ENCODE data around the gene LPIN3. TPM values are rescaled to one million over a fixed set of nuclear protein-coding genes. Genes with fewer than 3 reads are reported as not detected.
"Not testable (repeated sequence)": the region's sequence is repeated elsewhere in the genome, so short reads cannot be mapped to it uniquely, and the experiment has no call there.

Gene LPIN3
- not detected for polyA plus RNA-seq

DNA sequence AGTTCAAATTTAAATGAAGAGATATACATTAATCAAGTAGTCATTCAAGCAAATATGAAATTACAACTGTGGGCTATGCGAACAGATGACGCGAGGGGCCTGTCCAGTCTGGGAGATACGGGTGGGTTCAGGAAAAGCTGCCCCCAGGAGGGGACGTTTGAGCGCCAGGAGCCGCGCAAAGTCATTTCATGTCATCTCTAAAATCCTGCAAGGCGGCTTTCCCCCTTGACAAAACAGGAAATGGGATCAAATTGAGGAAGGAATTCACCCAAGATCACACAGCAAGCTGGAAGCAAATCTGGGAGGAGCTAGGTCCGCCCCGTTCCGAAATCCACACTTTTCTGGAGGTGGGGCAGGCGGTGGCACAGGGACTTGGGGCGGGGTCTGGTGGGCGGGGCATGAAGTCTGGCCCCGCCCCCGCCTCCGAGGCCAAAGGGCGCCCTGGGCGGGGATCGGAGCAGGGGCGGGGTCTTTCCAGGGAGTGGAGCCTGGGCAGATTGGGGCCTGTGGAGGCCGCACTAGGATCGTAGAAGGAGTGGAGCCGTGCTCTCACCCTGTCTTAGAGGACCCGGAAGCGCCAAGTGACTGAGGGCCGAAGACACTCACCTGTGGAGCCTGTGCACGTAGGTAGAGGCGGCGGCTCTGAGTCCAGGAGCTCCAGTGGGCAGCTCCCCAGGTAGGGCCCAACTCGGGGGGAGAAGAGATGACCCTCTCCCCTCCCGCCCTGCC is at the start of gene LPIN3:
LPIN3 (plus strand) TSS at position 495 of the 729 bp plus-strand sequence. CDS start 4,983 bp downstream, outside the sequence.
- Mint-ChIP-seq H3K4me3 (peak within 1 kb of the TSS; percentile 73 to 92 (median 83)), H3K9me3 (no peaks in the 10 kb centered on the region), H3K27me3 (peaks cover 17% of the 10 kb centered on the region), H3K4me1 (peaks cover 5 to 10% (median 5%) of the 10 kb centered on the region in 3 donors), H3K36me3 (no peaks in the 10 kb centered on the region), H3K27ac (peak within 1 kb of the TSS in 2 of 3 donors; percentile 14 to 95)

DNA sequence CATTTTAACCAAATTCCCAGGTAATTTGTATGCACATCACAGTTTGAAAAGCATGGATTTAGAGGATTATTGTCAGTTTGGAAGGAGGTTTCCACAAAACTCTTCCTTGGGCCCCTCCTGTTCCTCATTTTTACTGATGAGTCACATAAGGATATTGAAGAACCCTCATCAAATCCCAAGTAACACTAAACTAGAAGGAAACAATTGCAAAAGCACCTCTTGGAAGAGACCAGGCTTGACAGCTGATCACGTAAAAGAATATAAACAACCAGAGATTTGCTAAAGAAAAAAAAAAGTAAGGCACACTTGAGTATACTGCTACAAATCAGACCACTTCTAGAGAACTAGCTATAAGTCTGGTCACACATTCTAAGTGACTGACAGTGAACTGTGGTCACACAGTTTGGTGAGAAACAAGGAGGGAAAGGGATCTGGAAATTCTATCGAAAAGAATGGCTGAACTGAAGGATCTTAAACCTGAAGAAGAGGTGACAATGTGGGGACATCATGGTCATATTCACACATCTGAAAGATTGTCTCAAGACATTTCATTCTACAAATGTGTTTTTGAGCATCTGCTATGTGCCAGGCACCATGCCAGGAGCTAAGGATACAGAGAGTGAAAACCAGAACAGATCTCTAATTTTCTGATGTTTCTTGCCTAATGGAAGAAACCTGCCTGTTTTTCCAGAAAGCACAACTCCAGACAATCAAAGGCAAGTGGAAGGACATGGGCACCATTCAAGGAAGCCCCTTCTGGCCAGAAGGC is 47.2 kb upstream of the LPIN3 start:
- Mint-ChIP-seq H3K27me3 (no peaks in the 10 kb centered on the region), H3K27ac (no peak overlapping the region), H3K9me3 (no peaks in the 10 kb centered on the region), H3K4me3 (no peak overlapping the region), H3K36me3 (peaks cover 2% of the 10 kb centered on the region), H3K4me1 (peaks cover 0 to 2% (median 0%) of the 10 kb centered on the region in 3 donors)

DNA sequence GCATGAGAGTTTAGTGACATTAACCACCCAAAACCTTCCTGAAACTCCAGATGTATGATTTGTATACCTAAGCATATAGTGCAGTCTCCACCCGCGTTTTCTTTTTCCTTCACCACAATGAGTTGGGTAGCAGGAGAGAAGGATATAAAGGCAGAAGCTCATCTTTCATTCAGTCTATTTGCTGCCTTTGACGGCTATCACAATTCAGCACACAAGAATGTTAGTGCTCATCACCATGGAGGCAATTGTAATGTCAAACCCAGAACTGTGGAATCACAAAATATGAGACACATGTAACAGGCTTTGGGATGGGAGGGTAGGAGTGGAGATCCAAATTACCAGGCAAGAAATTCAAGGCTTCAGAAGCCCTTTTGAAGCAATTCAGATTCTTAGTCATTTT is 40.7 kb upstream of the LPIN3 start:
- H3K4me1 Mint-ChIP-seq: peaks cover 0 to 3% (median 2%) of the 10 kb centered on the region in 3 donors
- H3K27ac Mint-ChIP-seq: no peak overlapping the region
- no peak overlapping the region for H3K4me3 Mint-ChIP-seq
- H3K36me3 Mint-ChIP-seq: peaks cover 2% of the 10 kb centered on the region
- H3K9me3 Mint-ChIP-seq: no peaks in the 10 kb centered on the region
- H3K27me3 Mint-ChIP-seq: no peaks in the 10 kb centered on the region

GRCh38 chr20:41300383-41300782 is 40.2 kb upstream of the LPIN3 start:
- Mint-ChIP-seq H3K36me3 (peaks cover 2% of the 10 kb centered on the region), H3K27ac (no peak overlapping the region), H3K9me3 (no peaks in the 10 kb centered on the region), H3K27me3 (no peaks in the 10 kb centered on the region), H3K4me1 (peaks cover 0 to 4% (median 3%) of the 10 kb centered on the region in 3 donors), H3K4me3 (no peak overlapping the region)

- Mint-ChIP-seq H3K36me3 (peaks cover 2% of the 10 kb centered on the region), H3K4me1 (peaks cover under 1 to 4% (median 3%) of the 10 kb centered on the region in 3 donors), H3K4me3 (no peak overlapping the region), H3K27ac (no peak overlapping the region), H3K27me3 (no peaks in the 10 kb centered on the region), H3K9me3 (no peaks in the 10 kb centered on the region)
Observed at GRCh38 chr20:41300886-41301285, 39.7 kb upstream of the LPIN3 start.

GRCh38 chr20:41304002-41304401 is 36.6 kb upstream of the LPIN3 start:
- Mint-ChIP-seq H3K4me3 (no peak overlapping the region), H3K4me1 (peaks cover 13 to 16% (median 15%) of the 10 kb centered on the region in 3 donors), H3K9me3 (no peaks in the 10 kb centered on the region), H3K27me3 (no peaks in the 10 kb centered on the region), H3K36me3 (no peaks in the 10 kb centered on the region), H3K27ac (no peak overlapping the region)

DNA sequence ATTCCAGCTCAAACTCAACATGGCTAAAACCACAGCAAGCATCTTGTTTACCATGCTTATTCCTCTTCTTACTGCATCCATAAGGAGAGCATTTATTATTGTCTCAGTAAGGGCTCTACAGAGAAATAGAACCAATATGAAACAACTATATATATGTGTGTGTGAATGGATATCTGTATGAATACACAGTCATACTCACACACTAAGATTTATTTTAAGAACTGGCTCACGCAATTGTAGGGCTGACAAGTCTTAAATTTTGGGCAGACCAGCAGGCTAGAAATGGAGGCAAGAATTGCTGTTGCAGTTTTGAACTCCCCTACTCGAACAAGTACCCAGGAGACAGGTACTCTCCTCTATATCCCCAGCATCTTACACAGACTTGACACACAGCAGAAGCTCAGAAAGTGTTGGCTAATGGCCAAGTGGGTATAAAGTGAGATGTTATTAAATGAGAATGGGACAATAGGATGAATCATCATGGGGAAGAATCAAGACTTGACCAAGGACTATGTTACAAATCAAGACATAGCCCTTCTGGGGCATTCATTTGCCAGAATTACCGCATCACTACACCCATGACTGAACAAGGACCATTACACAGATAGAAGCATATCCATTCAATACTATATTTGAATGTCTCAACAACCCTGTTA is 36.1 kb upstream of the LPIN3 start:
- H3K4me3 Mint-ChIP-seq: no peak overlapping the region
- no peak overlapping the region for H3K27ac Mint-ChIP-seq
- no peaks in the 10 kb centered on the region for H3K36me3 Mint-ChIP-seq
- H3K4me1 Mint-ChIP-seq: peaks cover 13 to 16% (median 15%) of the 10 kb centered on the region in 3 donors
- H3K9me3 Mint-ChIP-seq: no peaks in the 10 kb centered on the region
- no peaks in the 10 kb centered on the region for H3K27me3 Mint-ChIP-seq

DNA sequence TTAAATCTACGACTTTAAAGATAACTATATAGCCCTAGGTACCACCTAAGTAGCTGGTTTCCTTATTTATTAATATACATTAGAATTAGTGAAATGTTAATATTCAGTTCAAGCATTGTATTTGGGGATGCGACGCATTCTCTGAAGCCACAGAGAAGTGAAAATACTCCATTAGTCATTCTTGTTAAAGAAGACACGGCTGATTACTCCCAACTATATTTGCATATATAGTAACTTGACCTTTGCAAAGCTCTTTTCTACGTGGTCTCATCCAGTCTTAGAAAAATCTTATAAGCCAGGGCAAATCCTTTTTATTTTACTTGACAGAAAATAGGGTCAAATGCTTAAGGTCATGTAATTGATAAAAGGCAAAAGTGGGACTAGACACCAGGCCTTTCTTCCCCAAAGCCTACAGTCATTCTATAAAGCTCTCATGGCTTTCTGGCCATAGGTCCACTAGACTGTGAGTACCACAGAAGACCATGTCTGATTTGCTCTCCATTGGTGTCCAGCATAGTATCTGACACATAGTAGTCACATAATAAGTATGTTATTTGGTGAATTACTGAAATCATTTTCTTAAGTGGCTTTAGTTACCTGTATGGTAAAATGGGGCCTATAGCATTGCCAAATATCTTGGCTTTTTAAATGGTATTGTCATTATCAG is 34.4 kb upstream of the LPIN3 start:
- peaks cover 13 to 16% (median 15%) of the 10 kb centered on the region in 3 donors for H3K4me1 Mint-ChIP-seq
- peak overlapping the region in 2 of 4 donors; percentile 43 to 60 for H3K4me3 Mint-ChIP-seq

GRCh38 chr20:41307021-41307420 is 33.6 kb upstream of the LPIN3 start:
- Mint-ChIP-seq H3K4me1 (peaks cover 13 to 16% (median 15%) of the 10 kb centered on the region in 3 donors), H3K4me3 (no peak overlapping the region)

More for the DNA sequence above, 34.4 kb upstream of the LPIN3 start:
- H3K27ac Mint-ChIP-seq: no peak overlapping the region
- H3K9me3 Mint-ChIP-seq: no peaks in the 10 kb centered on the region
- no peaks in the 10 kb centered on the region for H3K27me3 Mint-ChIP-seq
- H3K36me3 Mint-ChIP-seq: no peaks in the 10 kb centered on the region

GRCh38 chr20:41308290-41308711 is 32.3 kb upstream of the LPIN3 start:
- no peak overlapping the region for H3K27ac Mint-ChIP-seq
- peaks cover 13 to 16% (median 15%) of the 10 kb centered on the region in 3 donors for H3K4me1 Mint-ChIP-seq
- H3K4me3 Mint-ChIP-seq: no peak overlapping the region
- H3K36me3 Mint-ChIP-seq: no peaks in the 10 kb centered on the region
- no peaks in the 10 kb centered on the region for H3K9me3 Mint-ChIP-seq
- H3K27me3 Mint-ChIP-seq: no peaks in the 10 kb centered on the region

More at GRCh38 chr20:41307021-41307420, 33.6 kb upstream of the LPIN3 start:
- no peaks in the 10 kb centered on the region for H3K36me3 Mint-ChIP-seq
- no peak overlapping the region for H3K27ac Mint-ChIP-seq
- no peaks in the 10 kb centered on the region for H3K9me3 Mint-ChIP-seq
- no peaks in the 10 kb centered on the region for H3K27me3 Mint-ChIP-seq

- H3K4me1 Mint-ChIP-seq: peaks cover 13 to 16% (median 15%) of the 10 kb centered on the region in 3 donors
- H3K4me3 Mint-ChIP-seq: no peak overlapping the region
- H3K36me3 Mint-ChIP-seq: no peaks in the 10 kb centered on the region
- no peaks in the 10 kb centered on the region for H3K9me3 Mint-ChIP-seq
- H3K27me3 Mint-ChIP-seq: no peaks in the 10 kb centered on the region
- H3K27ac Mint-ChIP-seq: no peak overlapping the region
Observed at GRCh38 chr20:41308726-41309413, 31.8 kb upstream of the LPIN3 start.

DNA sequence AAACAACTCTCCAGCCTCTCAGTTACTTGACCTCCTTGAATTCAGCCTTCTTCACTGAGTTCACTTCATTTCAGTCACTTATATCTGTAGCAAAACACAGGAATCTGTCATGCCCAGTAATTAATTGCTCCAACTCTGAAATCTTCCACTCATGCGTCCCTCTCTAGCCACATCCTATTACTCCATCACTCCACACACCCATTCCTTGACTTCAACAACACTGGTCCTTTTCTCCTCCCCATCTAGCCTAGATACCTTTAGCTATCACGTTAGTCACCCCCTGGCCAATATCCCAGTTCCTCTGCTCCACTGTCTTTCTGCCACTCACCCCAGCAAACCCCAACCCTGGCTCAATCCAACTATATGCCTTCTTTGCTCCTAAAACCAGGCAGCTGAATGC is 30.8 kb upstream of the LPIN3 start:
- H3K4me3 Mint-ChIP-seq: no peak overlapping the region
- H3K4me1 Mint-ChIP-seq: peaks cover 11 to 18% (median 15%) of the 10 kb centered on the region in 3 donors
- H3K27ac Mint-ChIP-seq: no peak overlapping the region
- H3K36me3 Mint-ChIP-seq: no peaks in the 10 kb centered on the region
- H3K9me3 Mint-ChIP-seq: no peaks in the 10 kb centered on the region
- no peaks in the 10 kb centered on the region for H3K27me3 Mint-ChIP-seq

GRCh38 chr20:41312009-41312408 is 28.6 kb upstream of the LPIN3 start:
- not testable (repeated sequence) for H3K4me3 Mint-ChIP-seq, H3K36me3 Mint-ChIP-seq, H3K27ac Mint-ChIP-seq, H3K9me3 Mint-ChIP-seq, H3K27me3 Mint-ChIP-seq
- peaks cover 7 to 22% (median 15%) of the 10 kb centered on the region in 3 donors for H3K4me1 Mint-ChIP-seq

GRCh38 chr20:41314386-41314785 is 26.2 kb upstream of the LPIN3 start:
- Mint-ChIP-seq H3K27me3 (no peaks in the 10 kb centered on the region), H3K4me1 (peaks cover 8 to 18% (median 15%) of the 10 kb centered on the region in 3 donors), H3K36me3 (no peaks in the 10 kb centered on the region), H3K9me3 (no peaks in the 10 kb centered on the region), H3K4me3 (peak overlapping the region in 1 of 4 donors; percentile 86), H3K27ac (peak overlapping the region in 1 of 3 donors; percentile 13)
